WTC11 (cell line): ENCODE data around the gene NAA25. TPM values are rescaled to one million over a fixed set of nuclear protein-coding genes. Genes with fewer than 3 reads are reported as not detected.

Experiments used
- AR ChIP-seq: fragments of 250-450 bp; sonication (Bioruptor Pico); IDR thresholded peaks from 2 replicates; pipeline ENCODE4 v1.9.0; 2021; ENCODE audit warnings: mild to moderate bottlenecking
- CREB1 ChIP-seq: sonication (generic); formaldehyde crosslinking; IDR thresholded peaks from 2 replicates; pipeline ENCODE4 v1.8.0; 2023; ENCODE audit warnings: mild to moderate bottlenecking, missing genetic modification reagents
- NFATC4 ChIP-seq: fragments of 250-450 bp; sonication (Bioruptor Pico); IDR thresholded peaks from 2 replicates; pipeline ENCODE4 v1.9.0; 2021; ENCODE audit warnings: mild to moderate bottlenecking
- SOX15 ChIP-seq: fragments of 250-450 bp; sonication (Bioruptor Pico); IDR thresholded peaks from 2 replicates; pipeline ENCODE4 v1.9.0; 2021; ENCODE audit warnings: mild to moderate bottlenecking
- SP1 ChIP-seq: sonication (generic); formaldehyde crosslinking; conservative IDR thresholded peaks from 2 replicates; pipeline ENCODE4 v1.8.1; 2022; ENCODE audit warnings: missing genetic modification reagents
- ZNF317 ChIP-seq: sonication (generic); formaldehyde crosslinking; IDR thresholded peaks from 2 replicates; pipeline ENCODE4 v1.8.1; 2023; ENCODE audit warnings: low read depth, mild to moderate bottlenecking, moderate library complexity, missing genetic modification reagents, borderline replicate concordance
- ZSCAN18 ChIP-seq: fragments of 250-450 bp; sonication (Bioruptor Pico); IDR thresholded peaks from 2 replicates; pipeline ENCODE4 v2.1.2; 2022; ENCODE audit warnings: mild to moderate bottlenecking, moderate library complexity
- microRNA-seq: library from miRNA; unstranded; fragments of <30 nt; microRNA quantifications from one replicate; pipeline ENCODE4 v1.2.0, GENCODE V29; 2022; ENCODE audit warnings: borderline number of aligned reads
- total RNA-seq: library from RNA; stranded (reverse); gene quantifications from 3 replicates; pipeline ENCODE4 v1.2.3, GENCODE V29; 2021

Gene NAA25
- total RNA-seq, 1 experiment from 2014 or later: 47.5 TPM

GRCh38 chr12:111976860-111977259, 131.7 kb downstream of the NAA25 start (continued):
- no peak for TF ChIP-seq ZSCAN18 (CRISPR knock-in tag)
- TF ChIP-seq AR (CRISPR knock-in tag): no peak
- TF ChIP-seq ZNF317 (CRISPR knock-in tag): no peak
- TF ChIP-seq CREB1 (CRISPR knock-in tag): no peak
- no peak for TF ChIP-seq NFATC4 (CRISPR knock-in tag)
- TF ChIP-seq SOX15 (CRISPR knock-in tag): no peak
- no peak for TF ChIP-seq SP1 (CRISPR knock-in tag)

Small RNA genes lying within 50 kb of the gene (microRNA-seq; reads per million reads assigned to microRNA genes)
- not detected for gene MIR3657

Other genes with a start within 250 kb of the NAA25 start
- 7.8 to 10.5 TPM (median 9.4 TPM) in 3 replicates for gene TMEM116, start 95.6 kb downstream of the NAA25 start, total RNA-seq
- 162 to 171 TPM (median 168 TPM) in 3 replicates for gene ERP29, start 95.4 kb downstream of the NAA25 start, total RNA-seq
- gene TRAFD1, start 16.8 kb upstream of the NAA25 start, total RNA-seq: 24.8 to 25.8 TPM (median 25.1 TPM) in 3 replicates